ENCODE measurements around the gene PTPRN2. TPM values are rescaled to one million over a fixed set of nuclear protein-coding genes. Genes with fewer than 3 reads are reported as not detected.

The PTPRN2 gene
- total RNA-seq, 2 donors from 2014 or later = 26.1 to 55.5 TPM

- no peak for DNase-seq (ENCODE audit: low spot score)
- no peaks in the 10 kb centered on the region for H3K27me3 ChIP-seq (replicated peaks; ENCODE audit: insufficient read depth)
- no peaks in the 10 kb centered on the region for H3K4me1 ChIP-seq (replicated peaks)
- no peaks in the 10 kb centered on the region for H3K36me3 ChIP-seq
- intact Hi-C loops (cut with DNase I) = no loop called here
- WGBS = 87% methylated on average over 29 of the region's 29 CpGs
- TF ChIP-seq POLR2AphosphoS5 (IDR thresholded peaks at IDR 0.05) (no peak), POLR2A (IDR thresholded peaks at IDR 0.05) (no peak), CTCF (IDR thresholded peaks at IDR 0.05) (no peak)
- H3K27ac ChIP-seq = no peak overlapping the region
- no peaks in the 10 kb centered on the region for H3K9me3 ChIP-seq
- no peak overlapping the region for H3K4me3 ChIP-seq
Observed at GRCh38 chr7:157657741-157658740, 929.6 kb downstream of the PTPRN2 start.

GRCh38 chr7:157656195-157656769 is 931.3 kb downstream of the PTPRN2 start:
- H3K4me3 ChIP-seq = no peak overlapping the region
- intact Hi-C loops (cut with DNase I) = no loop called here
- TF ChIP-seq CTCF (IDR thresholded peaks at IDR 0.05) (no peak), POLR2A (IDR thresholded peaks at IDR 0.05) (no peak)
- no peaks in the 10 kb centered on the region for H3K36me3 ChIP-seq
- DNase-seq (ENCODE audit: low spot score) = no peak
- WGBS = 94% methylated on average over 34 of the region's 34 CpGs
- no peaks in the 10 kb centered on the region for H3K9me3 ChIP-seq
- H3K27ac ChIP-seq = no peak overlapping the region
- H3K4me1 ChIP-seq (replicated peaks) = no peaks in the 10 kb centered on the region
- no peaks in the 10 kb centered on the region for H3K27me3 ChIP-seq (replicated peaks; ENCODE audit: insufficient read depth)

GRCh38 chr7:157654350-157654749 is 933.3 kb downstream of the PTPRN2 start:
- Histone ChIP-seq H3K9me3 (no peaks in the 10 kb centered on the region), H3K27ac (no peak overlapping the region), H3K27me3 (replicated peaks; ENCODE audit: insufficient read depth) (no peaks in the 10 kb centered on the region), H3K4me1 (replicated peaks) (no peaks in the 10 kb centered on the region), H3K36me3 (no peaks in the 10 kb centered on the region), H3K4me3 (no peak overlapping the region)
- DNase-seq (ENCODE audit: low spot score) = no peak
- intact Hi-C loops (cut with DNase I) = no loop called here
- TF ChIP-seq POLR2A (IDR thresholded peaks at IDR 0.05) = no peak
- no peak for TF ChIP-seq POLR2AphosphoS5 (IDR thresholded peaks at IDR 0.05)
- TF ChIP-seq CTCF (IDR thresholded peaks at IDR 0.05) = no peak
- WGBS = 84% methylated on average over 14 of the region's 14 CpGs

GRCh38 chr7:157653827-157654207 is 933.8 kb downstream of the PTPRN2 start:
- no peak for DNase-seq (ENCODE audit: low spot score)
- Histone ChIP-seq H3K4me3 (no peak overlapping the region), H3K36me3 (no peaks in the 10 kb centered on the region), H3K27ac (no peak overlapping the region), H3K27me3 (replicated peaks; ENCODE audit: insufficient read depth) (no peaks in the 10 kb centered on the region), H3K9me3 (no peaks in the 10 kb centered on the region), H3K4me1 (replicated peaks) (no peaks in the 10 kb centered on the region)
- TF ChIP-seq POLR2A (IDR thresholded peaks at IDR 0.05) (no peak), POLR2AphosphoS5 (IDR thresholded peaks at IDR 0.05) (no peak), CTCF (IDR thresholded peaks at IDR 0.05) (no peak)
- intact Hi-C loops (cut with DNase I) = no loop called here
- WGBS = 87% methylated on average over 28 of the region's 28 CpGs
